Measurements from ENCODE around the gene PDE9A. TPM values are rescaled to one million over a fixed set of nuclear protein-coding genes. Genes with fewer than 3 reads are reported as not detected.

The PDE9A gene
- total RNA-seq, 1 donor from 2014 or later = 58.7 TPM

- H3K27ac Mint-ChIP-seq (ENCODE audit: unreplicated experiment) = no peak overlapping the region
- no peak for TF ChIP-seq CTCF (IDR thresholded peaks at IDR 0.05; ENCODE audit: partially characterized antibody, unreplicated experiment)
- no peaks in the 10 kb centered on the region for H3K36me3 Mint-ChIP-seq (ENCODE audit: unreplicated experiment)
- H3K4me1 Mint-ChIP-seq (ENCODE audit: low read depth, unreplicated experiment) = peaks cover 8% of the 10 kb centered on the region
- peaks cover 8% of the 10 kb centered on the region for H3K27me3 Mint-ChIP-seq (ENCODE audit: unreplicated experiment)
- no peak for DNase-seq
- H3K9me3 Mint-ChIP-seq (ENCODE audit: unreplicated experiment) = peaks cover 2% of the 10 kb centered on the region
- H3K4me3 Mint-ChIP-seq (ENCODE audit: unreplicated experiment) = no peak overlapping the region
These were observed 137.2 kb downstream of the PDE9A start for GRCh38 chr21:42790520-42791065.

- no peaks in the 10 kb centered on the region for H3K36me3 Mint-ChIP-seq (ENCODE audit: unreplicated experiment)
- no peak for DNase-seq
- TF ChIP-seq CTCF (IDR thresholded peaks at IDR 0.05; ENCODE audit: partially characterized antibody, unreplicated experiment) = no peak
- no peak overlapping the region for H3K4me3 Mint-ChIP-seq (ENCODE audit: unreplicated experiment)
- peaks cover 4% of the 10 kb centered on the region for H3K27me3 Mint-ChIP-seq (ENCODE audit: unreplicated experiment)
- peaks cover 2% of the 10 kb centered on the region for H3K9me3 Mint-ChIP-seq (ENCODE audit: unreplicated experiment)
- no peak overlapping the region for H3K27ac Mint-ChIP-seq (ENCODE audit: unreplicated experiment)
- peaks cover 8% of the 10 kb centered on the region for H3K4me1 Mint-ChIP-seq (ENCODE audit: low read depth, unreplicated experiment)
These were observed 140.4 kb downstream of the PDE9A start for GRCh38 chr21:42793774-42794173.

GRCh38 chr21:42794551-42794950 is 141.1 kb downstream of the PDE9A start:
- no peak for DNase-seq
- Mint-ChIP-seq H3K9me3 (ENCODE audit: unreplicated experiment) (peaks cover 6% of the 10 kb centered on the region), H3K4me3 (ENCODE audit: unreplicated experiment) (no peak overlapping the region), H3K27me3 (ENCODE audit: unreplicated experiment) (peaks cover 5% of the 10 kb centered on the region), H3K4me1 (ENCODE audit: low read depth, unreplicated experiment) (peaks cover 8% of the 10 kb centered on the region), H3K36me3 (ENCODE audit: unreplicated experiment) (no peaks in the 10 kb centered on the region), H3K27ac (ENCODE audit: unreplicated experiment) (no peak overlapping the region)
- no peak for TF ChIP-seq CTCF (IDR thresholded peaks at IDR 0.05; ENCODE audit: partially characterized antibody, unreplicated experiment)

DNA sequence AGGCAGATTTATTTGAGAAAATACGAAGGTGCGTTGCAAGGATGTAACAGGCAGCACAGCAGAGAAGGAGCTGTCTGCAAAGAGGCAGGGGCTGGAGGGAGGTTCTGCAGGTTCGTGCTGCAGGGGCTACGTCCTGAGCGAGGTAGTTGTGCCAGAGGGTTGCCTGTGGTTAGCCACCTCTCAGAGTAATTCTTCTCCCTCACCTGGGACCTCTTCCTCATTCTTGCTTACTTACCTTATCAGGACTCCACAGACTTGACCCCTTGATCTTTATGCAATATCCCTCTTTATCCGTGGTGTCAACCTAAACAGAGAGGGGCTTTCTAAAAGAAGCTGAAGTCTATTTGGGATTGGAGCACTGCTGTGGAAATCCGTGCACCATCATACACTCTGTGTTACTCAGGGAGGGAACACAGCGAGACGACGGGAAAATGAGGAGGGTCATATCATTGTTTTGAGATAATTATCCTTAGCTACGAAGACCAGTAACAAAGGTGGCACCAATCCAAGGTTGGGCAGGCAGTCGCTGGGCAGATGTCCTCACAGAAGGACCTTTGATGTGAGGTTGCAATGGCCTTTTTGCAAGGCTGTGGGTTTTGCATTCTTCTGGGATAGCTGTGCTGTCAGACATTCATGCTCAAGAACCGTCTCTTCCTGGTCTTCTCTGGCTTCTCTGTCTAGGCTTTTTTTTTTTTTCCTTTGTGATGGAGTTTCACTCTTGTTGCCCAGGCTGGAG is 143.1 kb downstream of the PDE9A start:
- no peak for DNase-seq
- no peak for TF ChIP-seq CTCF (IDR thresholded peaks at IDR 0.05; ENCODE audit: partially characterized antibody, unreplicated experiment)
- no peaks in the 10 kb centered on the region for H3K36me3 Mint-ChIP-seq (ENCODE audit: unreplicated experiment)
- H3K9me3 Mint-ChIP-seq (ENCODE audit: unreplicated experiment) = peaks cover 6% of the 10 kb centered on the region
- H3K27me3 Mint-ChIP-seq (ENCODE audit: unreplicated experiment) = peaks cover 6% of the 10 kb centered on the region
- H3K4me3 Mint-ChIP-seq (ENCODE audit: unreplicated experiment) = no peak overlapping the region
- peaks cover 4% of the 10 kb centered on the region for H3K4me1 Mint-ChIP-seq (ENCODE audit: low read depth, unreplicated experiment)
- no peak overlapping the region for H3K27ac Mint-ChIP-seq (ENCODE audit: unreplicated experiment)

GRCh38 chr21:42797522-42797921 is 144.1 kb downstream of the PDE9A start:
- Mint-ChIP-seq H3K36me3 (ENCODE audit: unreplicated experiment) (no peaks in the 10 kb centered on the region), H3K27me3 (ENCODE audit: unreplicated experiment) (peaks cover 5% of the 10 kb centered on the region), H3K4me1 (ENCODE audit: low read depth, unreplicated experiment) (no peaks in the 10 kb centered on the region), H3K4me3 (ENCODE audit: unreplicated experiment) (no peak overlapping the region), H3K9me3 (ENCODE audit: unreplicated experiment) (peaks cover 6% of the 10 kb centered on the region), H3K27ac (ENCODE audit: unreplicated experiment) (no peak overlapping the region)
- no peak for TF ChIP-seq CTCF (IDR thresholded peaks at IDR 0.05; ENCODE audit: partially characterized antibody, unreplicated experiment)
- no peak for DNase-seq

All from glutamatergic neuron (in vitro differentiated cells).